IMR-90 (cell line): Measurements from ENCODE around the gene UNK. TPM values are rescaled to one million over a fixed set of nuclear protein-coding genes. Genes with fewer than 3 reads are reported as not detected.

Source experiments
- ATAC-seq: fragments of 200-7000 bp; cut with Tn5 transposase; 2 replicates; pipeline ENCODE4 v1.9.1; 2020; ENCODE audit warnings: low read depth, mild to moderate bottlenecking, moderate library complexity
- BruUV-seq: library from RNA; stranded (reverse); fragments of 400-500 nt; replicated peaks from 2 replicates; lab custom pipeline; 2021; lab: Mats Ljungman, UMichigan
- CTCF ChIA-PET: fragments of 300-600 bp; formaldehyde crosslinking; extraction: SDS; loops from one replicate; lab custom pipeline; 2021; ENCODE audit warnings: antibody characterized with exemption; lab: Yijun Ruan, JAX
- POLR2A ChIA-PET: fragments of 300-600 bp; sonication (Branson Sonifier 250); formaldehyde crosslinking; loops from one replicate; lab custom pipeline; 2022; ENCODE audit warnings: antibody characterized with exemption; ENCODE audit not compliant: unreplicated experiment; lab: Charles Lee
- DNase-seq: peaks from one replicate; pipeline ENCODE4 v3.0.0; 2013
- H2AFZ ChIP-seq: replicated peaks from 2 replicates; pipeline ENCODE3; 2013; ENCODE audit warnings: low read length, mild to moderate bottlenecking; ENCODE audit not compliant: poor library complexity
- H2AK5ac ChIP-seq: 2 replicates; pipeline ENCODE4 v1.6.1; 2013; ENCODE audit warnings: low read depth, low read length, inconsistent platforms
- H2AK9ac ChIP-seq: replicated peaks from 2 replicates; pipeline ENCODE3; 2013; ENCODE audit warnings: mild to moderate bottlenecking, low read depth, low read length, moderate library complexity; ENCODE audit not compliant: poor library complexity
- H2BK120ac ChIP-seq: 2 replicates; pipeline ENCODE4 v1.6.1; 2013; ENCODE audit warnings: low read depth, low read length, inconsistent platforms
- H2BK15ac ChIP-seq: 3 replicates; pipeline ENCODE4 v1.6.1; 2013; ENCODE audit warnings: low read depth, low read length, inconsistent platforms
- H2BK20ac ChIP-seq: 2 replicates; pipeline ENCODE4 v1.6.1; 2013; ENCODE audit warnings: low read depth, mild to moderate bottlenecking, inconsistent platforms, low read length, moderate library complexity
- H2BK5ac ChIP-seq: 2 replicates; pipeline ENCODE4 v1.6.1; 2013; ENCODE audit warnings: mild to moderate bottlenecking, low read depth, low read length, inconsistent platforms; ENCODE audit not compliant: poor library complexity, severe bottlenecking
- H3K14ac ChIP-seq: replicated peaks from 2 replicates; pipeline ENCODE4 v1.6.1; 2013; ENCODE audit warnings: low read depth, low read length, inconsistent platforms
- H3K18ac ChIP-seq: 2 replicates; pipeline ENCODE4 v1.6.1; 2013; ENCODE audit warnings: low read depth, low read length, control low read depth
- H3K23ac ChIP-seq: 2 replicates; pipeline ENCODE4 v1.6.1; 2013; ENCODE audit warnings: low read depth, low read length, inconsistent platforms
- H3K27ac ChIP-seq: 2 replicates; pipeline ENCODE4 v1.5.1; 2013; ENCODE audit warnings: mild to moderate bottlenecking, control low read depth, low read length; ENCODE audit not compliant: insufficient read depth
- H3K27me3 ChIP-seq: 2 replicates; pipeline ENCODE4 v1.6.1; 2013; ENCODE audit warnings: low read length; ENCODE audit not compliant: control insufficient read depth, insufficient read depth
- H3K36me3 ChIP-seq: 2 replicates; pipeline ENCODE4 v1.6.1; 2013; ENCODE audit warnings: low read length, mixed read lengths; ENCODE audit not compliant: control insufficient read depth, insufficient read depth
- H3K4ac ChIP-seq: 2 replicates; pipeline ENCODE4 v1.6.1; 2013; ENCODE audit warnings: low read depth, low read length, inconsistent platforms
- H3K4me1 ChIP-seq: 2 replicates; pipeline ENCODE4 v1.6.1; 2013; ENCODE audit warnings: low read length, mixed read lengths; ENCODE audit not compliant: control insufficient read depth, insufficient read depth
- H3K4me2 ChIP-seq: 2 replicates; pipeline ENCODE4 v1.6.1; 2013; ENCODE audit warnings: low read depth, mild to moderate bottlenecking, control low read depth, low read length, moderate library complexity
- H3K4me3 ChIP-seq: 2 replicates; pipeline ENCODE4 v1.5.1; 2013; ENCODE audit warnings: low read depth, mild to moderate bottlenecking, control low read depth, low read length, moderate library complexity; ENCODE audit not compliant: insufficient read depth
- H3K56ac ChIP-seq: 2 replicates; pipeline ENCODE4 v1.6.1; 2013; ENCODE audit warnings: low read length, inconsistent platforms; ENCODE audit not compliant: insufficient read depth; ENCODE audit errors: extremely low read depth
- H3K79me1 ChIP-seq, 2 experiments: 2 replicates each; pipeline ENCODE4 v1.6.1; 2013; ENCODE audit warnings: low read length in 2 of 2, inconsistent platforms in 1 of 2, low read depth in 1 of 2
- H3K9ac ChIP-seq: 2 replicates; pipeline ENCODE4 v1.6.1; 2013; ENCODE audit warnings: low read depth, low read length, control low read depth
- H3K9me1 ChIP-seq: 2 replicates; pipeline ENCODE4 v1.6.1; 2013; ENCODE audit warnings: low read length, inconsistent platforms; ENCODE audit not compliant: insufficient read depth
- H3K9me3 ChIP-seq: 2 replicates; pipeline ENCODE4 v1.6.1; 2013; ENCODE audit warnings: low read length; ENCODE audit not compliant: control insufficient read depth, insufficient read depth
- H4K20me1 ChIP-seq: 2 replicates; pipeline ENCODE4 v1.6.1; 2013; ENCODE audit warnings: low read length, inconsistent platforms; ENCODE audit not compliant: insufficient read depth
- H4K5ac ChIP-seq: 2 replicates; pipeline ENCODE4 v1.6.1; 2013; ENCODE audit warnings: mild to moderate bottlenecking, low read depth, low read length, control low read depth
- H4K8ac ChIP-seq, 2 experiments: 2 replicates each; pipeline ENCODE4 v1.6.1; 2013; ENCODE audit warnings: low read depth in 2 of 2, low read length in 2 of 2, control low read depth in 1 of 2, inconsistent platforms in 1 of 2
- H4K91ac ChIP-seq: 2 replicates; pipeline ENCODE4 v1.6.1; 2013; ENCODE audit warnings: low read depth, low read length, inconsistent platforms; ENCODE audit not compliant: insufficient read depth
- CEBPB ChIP-seq: IDR thresholded peaks from 2 replicates; pipeline ENCODE4 v1.6.1; 2012; ENCODE audit warnings: low read depth, low read length, improper control_type of control experiment
- CHD1 ChIP-seq: IDR thresholded peaks from 2 replicates; pipeline ENCODE4 v1.6.1; 2012; ENCODE audit warnings: low read depth, low read length, improper control_type of control experiment
- FOS ChIP-seq: fragments of 150-350 bp; IDR thresholded peaks from 2 replicates; pipeline ENCODE4 v1.6.1; 2016; ENCODE audit warnings: low read depth, low read length
- MAFK ChIP-seq: IDR thresholded peaks from 2 replicates; pipeline ENCODE4 v1.6.1; 2012; ENCODE audit warnings: low read depth, low read length, improper control_type of control experiment
- MAZ ChIP-seq: IDR thresholded peaks from 2 replicates; pipeline ENCODE4 v1.6.1; 2012; ENCODE audit warnings: low read depth, mild to moderate bottlenecking, low read length, improper control_type of control experiment, moderate library complexity, borderline replicate concordance
- MXI1 ChIP-seq: IDR thresholded peaks from 2 replicates; pipeline ENCODE4 v1.6.1; 2012; ENCODE audit warnings: low read depth, mild to moderate bottlenecking, low read length, moderate library complexity, borderline replicate concordance
- NFE2L2 ChIP-seq: fragments of 150-350 bp; IDR thresholded peaks from 2 replicates; pipeline ENCODE4 v1.6.1; 2016; ENCODE audit warnings: low read depth, mild to moderate bottlenecking, low read length
- POLR2A ChIP-seq: IDR thresholded peaks from 2 replicates; pipeline ENCODE4 v1.6.1; 2012; ENCODE audit warnings: mild to moderate bottlenecking, low read depth, low read length
- RAD21 ChIP-seq: IDR thresholded peaks from 2 replicates; pipeline ENCODE4 v1.6.1; 2012; ENCODE audit warnings: low read length, improper control_type of control experiment
- RCOR1 ChIP-seq: IDR thresholded peaks from 2 replicates; pipeline ENCODE4 v1.6.1; 2012; ENCODE audit warnings: mild to moderate bottlenecking, low read length, improper control_type of control experiment; ENCODE audit not compliant: insufficient replicate concordance
- RFX5 ChIP-seq: IDR thresholded peaks from 2 replicates; pipeline ENCODE4 v1.8.0; 2012; ENCODE audit warnings: low read depth, mild to moderate bottlenecking, low read length, moderate library complexity
- SMC3 ChIP-seq: fragments of 150-350 bp; IDR thresholded peaks from 2 replicates; pipeline ENCODE4 v1.6.1; 2016; ENCODE audit warnings: low read depth, mild to moderate bottlenecking, antibody characterized with exemption, low read length, moderate library complexity
- WGBS, 2 experiments: methylation state at CpG; one replicate each; pipeline versions ENCODE4 v1.1.5 to v1.1.7; 2013; ENCODE audit warnings: missing lambda C conversion rate in 2 of 2; ENCODE audit not compliant: insufficient read length in 1 of 2; ENCODE audit errors: extremely low coverage in 2 of 2; 5-methylcytosine and 5-hydroxymethylcytosine counted together
- dilution Hi-C: fragments of 300-500 bp; cut with HindIII; formaldehyde crosslinking; loops from one replicate; pipeline ENCODE4 v1.14.3; 2018; ENCODE audit warnings: low sequenced_read_pairs; ENCODE audit not compliant: unreplicated experiment
- in situ Hi-C: fragments of 300-500 bp; cut with MboI; formaldehyde crosslinking; loops from 3 replicates; pipeline ENCODE4 v1.14.3; 2019; ENCODE audit warnings: low sequenced_read_pairs, inconsistent platforms, mixed read lengths
- intact Hi-C: fragments of 100-400 bp; cut with micrococcal nuclease; formaldehyde crosslinking; loops from 2 replicates; pipeline ENCODE4 v1.10.0; 2022
- polyA plus RNA-seq, 3 experiments: library from polyadenylated mRNA; depleted of rRNA; stranded (reverse); fragments of >200 nt; gene quantifications; 2 replicates each; pipeline ENCODE4 v1.2.3, GENCODE V29; 2012; ENCODE audit warnings: low replicate concordance in 1 of 3
- total RNA-seq: library from RNA; depleted of rRNA; stranded (reverse); fragments of >200 nt; gene quantifications from 2 replicates; pipeline ENCODE4 v1.2.3, GENCODE V29; 2012
- TF ChIP-seq, protein P1 (sequence below): fragments of 150-350 bp; IDR thresholded peaks from 2 replicates; pipeline ENCODE4 v1.6.1; 2017; ENCODE audit warnings: mild to moderate bottlenecking, antibody characterized with exemption, low read length, low read depth
- TF ChIP-seq, protein P2 (sequence below): fragments of 150-350 bp; IDR thresholded peaks from 2 replicates; pipeline ENCODE4 v1.6.1; 2016; ENCODE audit warnings: low read depth, mild to moderate bottlenecking, low read length, moderate library complexity, borderline replicate concordance
- TF ChIP-seq, protein P3 (sequence below): conservative IDR thresholded peaks from 2 replicates; pipeline ENCODE4 v1.5.1; 2012; ENCODE audit warnings: mild to moderate bottlenecking, low read depth, low read length, improper control_type of control experiment

UNK gene
- total and polyA plus RNA-seq, 2 of the 4 experiments (the other 2 are of a cell fraction), result 15.4 to 17.3 TPM

DNA sequence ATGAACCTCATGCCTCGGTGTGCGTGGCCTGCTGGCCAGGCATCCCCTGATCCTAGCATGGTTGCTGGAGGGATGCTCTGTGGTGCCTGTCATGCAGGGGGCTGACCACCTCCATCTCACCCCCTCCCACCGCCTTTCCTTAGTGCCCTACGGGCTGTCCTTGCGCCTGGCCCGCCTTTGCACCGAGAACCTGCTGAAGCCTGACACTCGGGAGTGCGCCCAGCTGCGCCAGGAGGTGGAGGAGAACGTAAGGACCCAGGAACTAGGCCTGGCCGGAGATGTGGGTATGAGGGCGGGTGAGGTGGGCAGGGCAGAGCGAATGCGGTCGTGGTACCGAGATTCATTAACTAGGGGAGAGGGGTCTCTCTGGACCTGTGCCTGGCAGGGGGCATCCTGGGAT lies 44.4 kb upstream of the UNK start:
- Histone ChIP-seq H3K79me1 (no peaks in the 10 kb centered on the region), H3K27ac (no peak overlapping the region), H2BK15ac (no peak overlapping the region), H3K23ac (no peak overlapping the region), H4K20me1 (no peaks in the 10 kb centered on the region), H4K91ac (no peak overlapping the region), H3K4me2 (no peak overlapping the region), H3K9me3 (no peaks in the 10 kb centered on the region), H3K14ac (no peak overlapping the region), H2AK9ac (peak overlapping the region; percentile 28), H2BK120ac (no peak overlapping the region), H3K36me3 (no peaks in the 10 kb centered on the region), H2AFZ (no peak overlapping the region), H2AK5ac (no peak overlapping the region), H4K5ac (no peak overlapping the region), H3K4me3 (no peak overlapping the region), H3K9me1 (no peaks in the 10 kb centered on the region), H3K9ac (no peak overlapping the region), H3K18ac (no peak overlapping the region), H3K27me3 (peaks cover 2% of the 10 kb centered on the region; the same call in 1 of the 2 replicates), H3K4me1 (no peaks in the 10 kb centered on the region), H4K8ac (no peak overlapping the region), H3K4ac (no peak overlapping the region), H2BK20ac (no peak overlapping the region), H3K56ac (no peak overlapping the region), H2BK5ac (no peak overlapping the region)
- BruUV-seq, result no TSS peak
- DNase-seq (no peak), ATAC-seq (no peak)
- ChIA-PET POLR2A (no interaction called here), CTCF (no interaction called here)
- intact Hi-C loops, result no loop called here
- dilution Hi-C loops, result no loop called here
- WGBS, 2 experiments, result 86% methylated on average over 10 of the region's 17 CpGs; no CpG with 5 or more reads in 1 of the 2 experiments
- in situ Hi-C loops, result loop anchor here (10.0 kb wide), 1 partner anchor 315 kb away; no protein-coding TSS in a partner anchor
- TF ChIP-seq NFE2L2, result no peak
- TF ChIP-seq, protein P1, sequence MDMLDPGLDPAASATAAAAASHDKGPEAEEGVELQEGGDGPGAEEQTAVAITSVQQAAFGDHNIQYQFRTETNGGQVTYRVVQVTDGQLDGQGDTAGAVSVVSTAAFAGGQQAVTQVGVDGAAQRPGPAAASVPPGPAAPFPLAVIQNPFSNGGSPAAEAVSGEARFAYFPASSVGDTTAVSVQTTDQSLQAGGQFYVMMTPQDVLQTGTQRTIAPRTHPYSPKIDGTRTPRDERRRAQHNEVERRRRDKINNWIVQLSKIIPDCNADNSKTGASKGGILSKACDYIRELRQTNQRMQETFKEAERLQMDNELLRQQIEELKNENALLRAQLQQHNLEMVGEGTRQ, result no peak
- TF ChIP-seq SMC3, result no peak
- TF ChIP-seq CHD1, result no peak
- TF ChIP-seq, protein P2, sequence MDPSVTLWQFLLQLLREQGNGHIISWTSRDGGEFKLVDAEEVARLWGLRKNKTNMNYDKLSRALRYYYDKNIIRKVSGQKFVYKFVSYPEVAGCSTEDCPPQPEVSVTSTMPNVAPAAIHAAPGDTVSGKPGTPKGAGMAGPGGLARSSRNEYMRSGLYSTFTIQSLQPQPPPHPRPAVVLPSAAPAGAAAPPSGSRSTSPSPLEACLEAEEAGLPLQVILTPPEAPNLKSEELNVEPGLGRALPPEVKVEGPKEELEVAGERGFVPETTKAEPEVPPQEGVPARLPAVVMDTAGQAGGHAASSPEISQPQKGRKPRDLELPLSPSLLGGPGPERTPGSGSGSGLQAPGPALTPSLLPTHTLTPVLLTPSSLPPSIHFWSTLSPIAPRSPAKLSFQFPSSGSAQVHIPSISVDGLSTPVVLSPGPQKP, result no peak
- no peak for TF ChIP-seq CEBPB
- no peak for TF ChIP-seq RCOR1
- TF ChIP-seq FOS, result no peak
- TF ChIP-seq RAD21, result no peak
- no peak for TF ChIP-seq RFX5
- TF ChIP-seq, protein P3, sequence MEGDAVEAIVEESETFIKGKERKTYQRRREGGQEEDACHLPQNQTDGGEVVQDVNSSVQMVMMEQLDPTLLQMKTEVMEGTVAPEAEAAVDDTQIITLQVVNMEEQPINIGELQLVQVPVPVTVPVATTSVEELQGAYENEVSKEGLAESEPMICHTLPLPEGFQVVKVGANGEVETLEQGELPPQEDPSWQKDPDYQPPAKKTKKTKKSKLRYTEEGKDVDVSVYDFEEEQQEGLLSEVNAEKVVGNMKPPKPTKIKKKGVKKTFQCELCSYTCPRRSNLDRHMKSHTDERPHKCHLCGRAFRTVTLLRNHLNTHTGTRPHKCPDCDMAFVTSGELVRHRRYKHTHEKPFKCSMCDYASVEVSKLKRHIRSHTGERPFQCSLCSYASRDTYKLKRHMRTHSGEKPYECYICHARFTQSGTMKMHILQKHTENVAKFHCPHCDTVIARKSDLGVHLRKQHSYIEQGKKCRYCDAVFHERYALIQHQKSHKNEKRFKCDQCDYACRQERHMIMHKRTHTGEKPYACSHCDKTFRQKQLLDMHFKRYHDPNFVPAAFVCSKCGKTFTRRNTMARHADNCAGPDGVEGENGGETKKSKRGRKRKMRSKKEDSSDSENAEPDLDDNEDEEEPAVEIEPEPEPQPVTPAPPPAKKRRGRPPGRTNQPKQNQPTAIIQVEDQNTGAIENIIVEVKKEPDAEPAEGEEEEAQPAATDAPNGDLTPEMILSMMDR, result no peak
- no peak for TF ChIP-seq MAZ
- no peak for TF ChIP-seq POLR2A
- no peak for TF ChIP-seq MXI1
- TF ChIP-seq MAFK, result no peak
